VCaP (cell line): ENCODE measurements around the gene STK4.

Source experiments
- H3K27ac ChIP-seq: fragments of 450-650 bp; 2 replicates; pipeline ENCODE4 v1.5.1; 2017
- TF ChIP-seq, protein P1 (sequence below): fragments of 450-650 bp; conservative IDR thresholded peaks from 2 replicates; pipeline ENCODE4 v1.5.1; 2017; ENCODE audit warnings: mild to moderate bottlenecking, moderate library complexity

Gene STK4

DNA sequence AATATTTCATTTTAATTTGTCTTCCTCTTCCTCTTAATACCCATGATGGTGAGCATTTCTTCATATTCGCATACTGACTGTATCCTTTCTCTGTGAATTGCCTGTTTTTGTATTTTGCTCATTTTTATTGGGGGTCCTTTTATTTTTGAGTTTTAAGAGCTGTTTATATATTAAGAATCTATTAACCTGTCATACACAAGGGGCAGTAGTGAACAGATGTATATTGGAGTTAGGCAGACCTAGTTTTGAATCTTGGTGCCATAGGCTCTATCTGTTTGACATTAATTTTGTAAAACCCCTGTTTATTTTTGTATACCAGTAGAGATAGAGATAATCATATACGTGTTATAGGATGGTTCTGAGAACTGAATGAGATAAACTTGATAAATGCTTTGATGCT is 151.7 kb downstream of the STK4 start:
- TF ChIP-seq, protein P1, sequence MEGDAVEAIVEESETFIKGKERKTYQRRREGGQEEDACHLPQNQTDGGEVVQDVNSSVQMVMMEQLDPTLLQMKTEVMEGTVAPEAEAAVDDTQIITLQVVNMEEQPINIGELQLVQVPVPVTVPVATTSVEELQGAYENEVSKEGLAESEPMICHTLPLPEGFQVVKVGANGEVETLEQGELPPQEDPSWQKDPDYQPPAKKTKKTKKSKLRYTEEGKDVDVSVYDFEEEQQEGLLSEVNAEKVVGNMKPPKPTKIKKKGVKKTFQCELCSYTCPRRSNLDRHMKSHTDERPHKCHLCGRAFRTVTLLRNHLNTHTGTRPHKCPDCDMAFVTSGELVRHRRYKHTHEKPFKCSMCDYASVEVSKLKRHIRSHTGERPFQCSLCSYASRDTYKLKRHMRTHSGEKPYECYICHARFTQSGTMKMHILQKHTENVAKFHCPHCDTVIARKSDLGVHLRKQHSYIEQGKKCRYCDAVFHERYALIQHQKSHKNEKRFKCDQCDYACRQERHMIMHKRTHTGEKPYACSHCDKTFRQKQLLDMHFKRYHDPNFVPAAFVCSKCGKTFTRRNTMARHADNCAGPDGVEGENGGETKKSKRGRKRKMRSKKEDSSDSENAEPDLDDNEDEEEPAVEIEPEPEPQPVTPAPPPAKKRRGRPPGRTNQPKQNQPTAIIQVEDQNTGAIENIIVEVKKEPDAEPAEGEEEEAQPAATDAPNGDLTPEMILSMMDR = 0 out of 2 replicates have a peak, but pooled peaks have one; percentile 18
- no peak overlapping the region for H3K27ac ChIP-seq

DNA sequence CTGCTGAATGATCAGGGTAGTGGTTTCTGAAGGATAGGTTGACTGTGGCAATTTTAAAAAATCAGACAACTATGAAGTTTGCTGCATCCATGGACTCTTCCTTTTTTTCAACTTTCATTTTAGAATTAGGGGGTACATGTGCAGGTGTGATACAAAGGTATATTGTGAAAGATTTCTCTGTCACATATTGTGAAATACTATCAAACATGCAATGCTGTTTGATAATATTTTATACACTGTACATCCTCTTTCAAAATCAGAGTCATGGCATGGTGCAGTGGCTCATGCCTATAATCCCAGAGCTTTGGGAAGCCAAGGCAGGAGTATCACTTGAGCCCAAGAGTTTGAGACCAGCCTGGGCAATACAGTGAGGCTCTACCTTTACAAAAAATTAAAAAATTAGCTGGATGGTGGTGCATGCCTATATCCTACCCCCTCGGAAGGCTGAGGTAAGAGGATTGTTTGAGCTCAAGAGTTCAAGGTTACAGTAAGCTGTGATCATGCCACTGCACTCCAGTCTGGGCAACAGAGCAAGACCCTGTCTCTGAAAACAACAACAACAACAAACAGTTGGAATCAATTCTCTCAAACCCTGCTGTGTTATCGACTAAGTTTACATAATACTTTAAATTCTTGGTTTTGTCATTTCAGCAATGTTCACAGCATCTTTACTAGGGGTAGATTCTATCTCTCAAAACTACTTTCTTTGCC is 153.4 kb downstream of the STK4 start:
- no peak overlapping the region for H3K27ac ChIP-seq
- TF ChIP-seq, protein P1 = no peak

DNA sequence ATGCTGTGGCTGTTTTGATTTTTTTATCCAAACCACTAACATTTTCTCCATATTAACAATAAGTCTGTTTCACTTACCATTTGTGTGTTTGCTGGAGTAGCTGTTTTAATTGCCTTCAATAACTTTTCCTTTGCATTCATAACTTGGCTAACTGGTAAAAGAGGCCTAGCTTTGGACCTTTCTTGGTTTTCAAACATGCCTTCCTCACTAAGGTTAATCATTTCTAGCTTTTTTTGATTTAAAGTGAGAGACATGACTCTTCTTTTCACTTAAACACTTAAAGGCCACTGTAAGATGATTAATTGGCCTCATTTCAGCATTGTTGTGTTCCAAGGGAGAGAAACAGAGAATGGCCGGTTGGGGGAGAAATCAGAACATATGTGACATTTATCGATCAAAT is 155.1 kb downstream of the STK4 start:
- no peak overlapping the region for H3K27ac ChIP-seq
- TF ChIP-seq, protein P1 = no peak

DNA sequence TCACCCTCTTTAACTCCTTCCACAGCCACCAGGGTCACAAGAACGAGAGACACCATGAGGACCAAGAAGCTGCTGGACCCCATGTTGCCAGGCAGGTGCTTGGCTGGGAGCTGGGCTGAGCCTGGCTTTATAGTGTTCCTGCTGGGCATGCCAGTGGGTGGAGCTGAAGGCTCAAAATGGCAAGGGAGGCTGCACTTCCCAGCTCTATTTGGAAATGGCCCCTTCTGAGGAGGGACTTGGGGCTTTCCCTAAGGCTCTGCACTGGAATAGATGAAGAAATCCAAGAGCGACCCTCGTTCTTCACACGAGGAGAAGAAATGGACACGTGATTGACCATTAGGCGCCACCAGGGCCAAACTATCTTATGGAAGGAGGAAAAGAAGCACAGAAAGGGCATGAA is 158.1 kb downstream of the STK4 start, which contains the start of gene WFDC12:
Gene WFDC12, minus strand, starts transcription at position 101 of the 400 bp plus-strand sequence. Its CDS starts 18 bp downstream, at position 83.
- H3K27ac ChIP-seq = no peak within 1 kb of the TSS
- TF ChIP-seq, protein P1 = no peak

DNA sequence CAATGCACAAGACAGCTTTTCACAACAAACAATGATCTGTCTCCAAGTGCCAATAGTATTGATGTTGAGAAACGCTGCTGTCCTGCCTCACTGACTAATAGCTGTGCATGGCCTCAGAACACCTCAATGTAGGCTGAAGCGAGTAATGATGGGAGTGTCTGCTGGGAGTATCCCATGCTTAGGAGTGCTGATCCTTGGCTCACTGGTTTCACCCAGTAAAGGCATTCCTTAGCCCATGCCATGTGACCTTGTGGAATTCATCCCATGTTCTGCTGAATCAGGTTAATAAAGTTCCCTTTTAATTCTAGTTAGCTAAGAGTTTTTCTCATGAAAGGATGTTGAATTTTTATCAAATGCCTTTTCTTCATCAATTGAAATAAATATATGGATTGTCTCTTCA is 161.8 kb downstream of the STK4 start:
- no peak overlapping the region; the same call in 1 of the 2 replicates for H3K27ac ChIP-seq
- TF ChIP-seq, protein P1 = no peak
